Activated CD4-positive, alpha-beta memory T cell treated with anti-CD3 and anti-CD28 coated beads for 36 hours (primary cell): Measurements from ENCODE around the gene UNC5B. TPM values are rescaled to one million over a fixed set of nuclear protein-coding genes. Genes with fewer than 3 reads are reported as not detected.

Experiments used
- CTCF ChIA-PET: fragments of 350-600 bp; sonication (Branson Sonifier 250); formaldehyde crosslinking; loops from one replicate; lab custom pipeline; 2021; ENCODE audit warnings: antibody characterized with exemption, inconsistent platforms; lab: Charles Lee
- POLR2A ChIA-PET: fragments of 350-600 bp; sonication (Branson Sonifier 250); formaldehyde crosslinking; loops from one replicate; lab custom pipeline; 2021; ENCODE audit warnings: antibody characterized with exemption; lab: Charles Lee
- DNase-seq: peaks from one replicate; pipeline ENCODE4 v3.0.0-alpha.2; 2020
- H3K27ac Mint-ChIP-seq: one replicate; pipeline ENCODE4 v1.8.0; 2021; ENCODE audit warnings: mixed read lengths
- H3K27me3 Mint-ChIP-seq: one replicate; pipeline ENCODE4 v1.8.0; 2021; ENCODE audit warnings: mixed read lengths
- H3K36me3 Mint-ChIP-seq: one replicate; pipeline ENCODE4 v1.8.0; 2021; ENCODE audit warnings: mixed read lengths
- H3K4me1 Mint-ChIP-seq: one replicate; pipeline ENCODE4 v1.8.0; 2021; ENCODE audit warnings: low read depth, mixed read lengths
- H3K4me3 Mint-ChIP-seq: one replicate; pipeline ENCODE4 v1.8.0; 2021; ENCODE audit warnings: mild to moderate bottlenecking, mixed read lengths
- H3K9me3 Mint-ChIP-seq: one replicate; pipeline ENCODE4 v1.8.0; 2021; ENCODE audit warnings: mixed read lengths
- intact Hi-C: fragments of 100-400 bp; cut with micrococcal nuclease; formaldehyde crosslinking; loops from one replicate; pipeline ENCODE4 v1.15.1; 2023
- total RNA-seq, 2 experiments: library from RNA; stranded (reverse); gene quantifications; one replicate each; pipeline ENCODE4 v1.2.3, GENCODE V29; 2021

Gene UNC5B
- total RNA-seq, 2 experiments from 2014 or later: 0.02 TPM; not detected in 1

- CTCF ChIA-PET: interaction anchor here (0.6 kb wide), 1 partner anchor 138 kb away, joined by 5 read pairs; no protein-coding TSS in a partner anchor
- Mint-ChIP-seq H3K27me3 (peaks cover 7% of the 10 kb centered on the region), H3K36me3 (no peaks in the 10 kb centered on the region), H3K4me3 (no peak overlapping the region), H3K27ac (no peak overlapping the region), H3K9me3 (no peaks in the 10 kb centered on the region), H3K4me1 (no peaks in the 10 kb centered on the region)
- no peak for DNase-seq
- intact Hi-C loops: no loop called here
- POLR2A ChIA-PET: no interaction called here
These were observed 17.6 kb downstream of the UNC5B start for GRCh38 chr10:71229726-71230655.

GRCh38 chr10:71230656-71231025 is 18.3 kb downstream of the UNC5B start:
- Mint-ChIP-seq H3K27me3 (peaks cover 5% of the 10 kb centered on the region), H3K27ac (no peak overlapping the region), H3K36me3 (no peaks in the 10 kb centered on the region), H3K4me3 (no peak overlapping the region), H3K4me1 (no peaks in the 10 kb centered on the region), H3K9me3 (no peaks in the 10 kb centered on the region)
- intact Hi-C loops: no loop called here
- ChIA-PET POLR2A (no interaction called here), CTCF (no interaction called here)
- DNase-seq: no peak

GRCh38 chr10:71231206-71231605 is 18.8 kb downstream of the UNC5B start:
- H3K4me1 Mint-ChIP-seq: no peaks in the 10 kb centered on the region
- no peak for DNase-seq
- intact Hi-C loops: no loop called here
- H3K27ac Mint-ChIP-seq: no peak overlapping the region
- no peaks in the 10 kb centered on the region for H3K36me3 Mint-ChIP-seq
- H3K4me3 Mint-ChIP-seq: no peak overlapping the region
- CTCF ChIA-PET: no interaction called here
- H3K27me3 Mint-ChIP-seq: peaks cover 3% of the 10 kb centered on the region
- POLR2A ChIA-PET: no interaction called here
- no peaks in the 10 kb centered on the region for H3K9me3 Mint-ChIP-seq

GRCh38 chr10:71232089-71232998 is 20.0 kb downstream of the UNC5B start:
- intact Hi-C loops: no loop called here
- H3K9me3 Mint-ChIP-seq: no peaks in the 10 kb centered on the region
- no peak for DNase-seq
- ChIA-PET CTCF (interaction anchor here (1.3 kb wide), 1 partner anchor 23 kb away, joined by 3 read pairs; no protein-coding TSS in a partner anchor), POLR2A (no interaction called here)
- no peaks in the 10 kb centered on the region for H3K4me1 Mint-ChIP-seq
- H3K4me3 Mint-ChIP-seq: no peak overlapping the region
- H3K27me3 Mint-ChIP-seq: no peaks in the 10 kb centered on the region
- no peaks in the 10 kb centered on the region for H3K36me3 Mint-ChIP-seq
- H3K27ac Mint-ChIP-seq: no peak overlapping the region

GRCh38 chr10:71233482-71233892 is 21.1 kb downstream of the UNC5B start:
- H3K4me3 Mint-ChIP-seq: no peak overlapping the region
- CTCF ChIA-PET: no interaction called here
- H3K27me3 Mint-ChIP-seq: no peaks in the 10 kb centered on the region
- no peak overlapping the region for H3K27ac Mint-ChIP-seq
- no peak for DNase-seq
- POLR2A ChIA-PET: no interaction called here
- no peaks in the 10 kb centered on the region for H3K4me1 Mint-ChIP-seq
- no peaks in the 10 kb centered on the region for H3K36me3 Mint-ChIP-seq
- intact Hi-C loops: no loop called here
- no peaks in the 10 kb centered on the region for H3K9me3 Mint-ChIP-seq

GRCh38 chr10:71234004-71234894 is 21.9 kb downstream of the UNC5B start:
- Mint-ChIP-seq H3K27ac (no peak overlapping the region), H3K27me3 (no peaks in the 10 kb centered on the region), H3K36me3 (no peaks in the 10 kb centered on the region), H3K4me1 (no peaks in the 10 kb centered on the region), H3K9me3 (no peaks in the 10 kb centered on the region), H3K4me3 (no peak overlapping the region)
- DNase-seq: no peak
- POLR2A ChIA-PET: no interaction called here
- intact Hi-C loops: no loop called here
- CTCF ChIA-PET: no interaction called here

GRCh38 chr10:71234970-71235685 is 22.8 kb downstream of the UNC5B start:
- no peak overlapping the region for H3K4me3 Mint-ChIP-seq
- intact Hi-C loops: no loop called here
- no peak for DNase-seq
- H3K4me1 Mint-ChIP-seq: no peaks in the 10 kb centered on the region
- ChIA-PET CTCF (no interaction called here), POLR2A (no interaction called here)
- H3K27ac Mint-ChIP-seq: no peak overlapping the region
- no peaks in the 10 kb centered on the region for H3K9me3 Mint-ChIP-seq
- no peaks in the 10 kb centered on the region for H3K36me3 Mint-ChIP-seq
- no peaks in the 10 kb centered on the region for H3K27me3 Mint-ChIP-seq

GRCh38 chr10:71235808-71236207 is 23.4 kb downstream of the UNC5B start:
- Mint-ChIP-seq H3K36me3 (no peaks in the 10 kb centered on the region), H3K27ac (no peak overlapping the region), H3K4me3 (no peak overlapping the region), H3K9me3 (no peaks in the 10 kb centered on the region), H3K27me3 (no peaks in the 10 kb centered on the region), H3K4me1 (no peaks in the 10 kb centered on the region)
- ChIA-PET POLR2A (no interaction called here), CTCF (no interaction called here)
- no peak for DNase-seq
- intact Hi-C loops: no loop called here

GRCh38 chr10:71236286-71236685 is 23.9 kb downstream of the UNC5B start:
- H3K9me3 Mint-ChIP-seq: no peaks in the 10 kb centered on the region
- no peak for DNase-seq
- CTCF ChIA-PET: interaction anchor here (1.4 kb wide), 1 partner anchor 49 kb away, joined by 4 read pairs; no protein-coding TSS in a partner anchor
- H3K36me3 Mint-ChIP-seq: no peaks in the 10 kb centered on the region
- H3K27me3 Mint-ChIP-seq: no peaks in the 10 kb centered on the region
- no peak overlapping the region for H3K27ac Mint-ChIP-seq
- no peak overlapping the region for H3K4me3 Mint-ChIP-seq
- no peaks in the 10 kb centered on the region for H3K4me1 Mint-ChIP-seq
- intact Hi-C loops: no loop called here
- POLR2A ChIA-PET: no interaction called here

GRCh38 chr10:71236822-71237682 is 24.7 kb downstream of the UNC5B start:
- Mint-ChIP-seq H3K4me3 (no peak overlapping the region), H3K27me3 (no peaks in the 10 kb centered on the region), H3K36me3 (no peaks in the 10 kb centered on the region), H3K4me1 (no peaks in the 10 kb centered on the region), H3K9me3 (no peaks in the 10 kb centered on the region), H3K27ac (no peak overlapping the region)
- intact Hi-C loops: no loop called here
- ChIA-PET POLR2A (no interaction called here), CTCF (interaction anchor here (1.4 kb wide), 1 partner anchor 49 kb away, joined by 4 read pairs; no protein-coding TSS in a partner anchor)
- no peak for DNase-seq
